H1 (cell line): Measurements from ENCODE around the gene WDR48. TPM values are rescaled to one million over a fixed set of nuclear protein-coding genes. Genes with fewer than 3 reads are reported as not detected.
A peak's percentile ranks its signal among the peaks of the same experiment; 100 is the strongest.

Experiments
- CTCF ChIA-PET: fragments of 300-600 bp; sonication (Branson Sonifier 250); formaldehyde crosslinking; loops from one replicate; lab custom pipeline; 2021; ENCODE audit not compliant: partially characterized antibody; lab: Charles Lee
- POLR2A ChIA-PET: fragments of 300-600 bp; sonication (Branson Sonifier 250); formaldehyde crosslinking; loops from one replicate; lab custom pipeline; 2021; ENCODE audit warnings: inconsistent platforms; ENCODE audit not compliant: partially characterized antibody; lab: Charles Lee
- DNase-seq, 2 experiments: peaks; one replicate each; pipeline versions ENCODE4 v3.0.0 to v3.0.0-alpha.2; 2010 to 2022; ENCODE audit warnings: low spot score in 2 of 2, low read depth in 1 of 2, mixed read lengths in 1 of 2
- FAIRE-seq: peaks from 2 replicates; lab custom pipeline; 2011; peaks lifted over from hg19 to GRCh38; lab: Jason Lieb, UNC
- H2AFZ ChIP-seq: 2 replicates; pipeline ENCODE4 v1.8.1; 2012; ENCODE audit warnings: low read length, inconsistent platforms
- H2AK5ac ChIP-seq: 2 replicates; pipeline ENCODE4 v1.6.1; 2013; ENCODE audit warnings: low read depth, low read length
- H2BK120ac ChIP-seq: replicated peaks from 2 replicates; pipeline ENCODE3; 2013; ENCODE audit warnings: low read depth, low read length, inconsistent platforms
- H2BK12ac ChIP-seq: 2 replicates; pipeline ENCODE4 v1.6.1; 2013; ENCODE audit warnings: low read depth, low read length
- H2BK15ac ChIP-seq: 2 replicates; pipeline ENCODE4 v1.6.1; 2013; ENCODE audit warnings: low read length
- H2BK20ac ChIP-seq: 2 replicates; pipeline ENCODE4 v1.6.1; 2013; ENCODE audit warnings: low read length
- H2BK5ac ChIP-seq: 2 replicates; pipeline ENCODE4 v1.6.1; 2013; ENCODE audit warnings: low read depth, low read length
- H3K14ac ChIP-seq: 2 replicates; pipeline ENCODE4 v1.6.1; 2013; ENCODE audit warnings: inconsistent platforms; ENCODE audit not compliant: insufficient read length
- H3K18ac ChIP-seq: 2 replicates; pipeline ENCODE4 v1.6.1; 2013; ENCODE audit warnings: low read length; ENCODE audit errors: extremely low read depth
- H3K23ac ChIP-seq: 2 replicates; pipeline ENCODE4 v1.6.1; 2013; ENCODE audit warnings: inconsistent platforms; ENCODE audit not compliant: insufficient read length
- H3K23me2 ChIP-seq: 2 replicates; pipeline ENCODE4 v1.6.1; 2013; ENCODE audit warnings: low read depth, low read length
- H3K27ac ChIP-seq: 2 replicates; pipeline ENCODE4 v1.6.1; 2011; ENCODE audit warnings: low read depth, low read length, inconsistent platforms
- H3K27me3 ChIP-seq, 4 experiments: replicated peaks in 1 of 4; 1 replicate in 1 of 4; 2 replicates in 3 of 4; pipeline versions ENCODE4 v1.6.1 to v1.8.1; 2011 to 2013; ENCODE audit warnings: low read length in 3 of 4, mild to moderate bottlenecking in 3 of 4, inconsistent platforms in 2 of 4, mixed read lengths in 2 of 4, moderate library complexity in 1 of 4; ENCODE audit not compliant: control insufficient read depth in 3 of 4, insufficient read depth in 3 of 4; ENCODE audit errors: extremely low read depth in 1 of 4
- H3K36me3 ChIP-seq, 4 experiments: 2 replicates each; pipeline versions ENCODE4 v1.6.1 to v1.8.1; 2011 to 2013; ENCODE audit warnings: mild to moderate bottlenecking in 4 of 4, low read length in 3 of 4, moderate library complexity in 2 of 4, control low read depth in 1 of 4, inconsistent platforms in 1 of 4; ENCODE audit not compliant: insufficient read depth in 4 of 4, control insufficient read depth in 2 of 4
- H3K4ac ChIP-seq: replicated peaks from 2 replicates; pipeline ENCODE3; 2013; ENCODE audit warnings: low read length, low read depth, mixed read lengths, inconsistent platforms; ENCODE audit not compliant: insufficient read length
- H3K4me1 ChIP-seq, 4 experiments: replicated peaks in 1 of 4; 1 replicate in 1 of 4; 2 replicates in 3 of 4; pipeline versions ENCODE4 v1.6.1 to v1.8.1; 2011 to 2013; ENCODE audit warnings: low read length in 3 of 4, inconsistent platforms in 2 of 4, mixed read lengths in 1 of 4; ENCODE audit not compliant: insufficient read depth in 4 of 4, control insufficient read depth in 3 of 4
- H3K4me2 ChIP-seq, 2 experiments: 2 replicates each; pipeline versions ENCODE4 v1.6.1 to v1.8.1; 2011 to 2013; ENCODE audit warnings: low read depth in 2 of 2, low read length in 2 of 2, control low read depth in 1 of 2, inconsistent platforms in 1 of 2, mild to moderate bottlenecking in 1 of 2; ENCODE audit not compliant: insufficient read depth in 1 of 2
- H3K4me3 ChIP-seq, 4 experiments: fragments of 200-600, 300-600 bp in 1 of 4; sonication (generic), shearing (Covaris generic), sonication (Bioruptor Twin) in 1 of 4; 2 replicates each; pipeline versions ENCODE4 v1.5.1 to v1.8.1; 2011 to 2016; ENCODE audit warnings: low read length in 4 of 4, low read depth in 3 of 4, control low read depth in 2 of 4, inconsistent platforms in 2 of 4, mild to moderate bottlenecking in 2 of 4, mixed read lengths in 1 of 4, moderate library complexity in 1 of 4; ENCODE audit not compliant: insufficient read depth in 2 of 4; ENCODE audit errors: extremely low read depth in 1 of 4
- H3K56ac ChIP-seq: replicated peaks from 2 replicates; pipeline ENCODE3; 2013; ENCODE audit warnings: low read depth, mild to moderate bottlenecking, mixed read lengths, low read length, inconsistent platforms; ENCODE audit not compliant: insufficient read length
- H3K79me1 ChIP-seq: 2 replicates; pipeline ENCODE4 v1.6.1; 2013; ENCODE audit warnings: low read depth, low read length, control low read depth
- H3K79me2 ChIP-seq, 2 experiments: 2 replicates each; pipeline versions ENCODE4 v1.6.1 to v1.8.1; 2012 to 2013; ENCODE audit warnings: low read length in 2 of 2, mild to moderate bottlenecking in 2 of 2, inconsistent platforms in 1 of 2; ENCODE audit not compliant: insufficient read depth in 2 of 2, control insufficient read depth in 1 of 2
- H3K9ac ChIP-seq, 4 experiments: replicated peaks in 1 of 4; 1 replicate in 1 of 4; 2 replicates in 3 of 4; pipeline versions ENCODE4 v1.6.1 to v1.8.1; 2011 to 2013; ENCODE audit warnings: low read depth in 3 of 4, low read length in 3 of 4, control low read depth in 2 of 4, mild to moderate bottlenecking in 2 of 4, moderate library complexity in 2 of 4, inconsistent platforms in 1 of 4; ENCODE audit errors: extremely low read depth in 1 of 4
- H3K9me3 ChIP-seq, 2 experiments: 2 replicates each; pipeline versions ENCODE4 v1.6.1 to v1.8.1; 2012 to 2013; ENCODE audit warnings: mild to moderate bottlenecking in 2 of 2, moderate library complexity in 2 of 2, control low read depth in 1 of 2, inconsistent platforms in 1 of 2, low read depth in 1 of 2, low read length in 1 of 2, mixed read lengths in 1 of 2; ENCODE audit not compliant: insufficient read depth in 2 of 2
- H4K20me1 ChIP-seq, 2 experiments: replicated peaks in 1 of 2; 2 replicates each; pipeline versions ENCODE3 to v1.8.1; 2011 to 2013; ENCODE audit warnings: inconsistent platforms in 2 of 2, low read length in 2 of 2, mild to moderate bottlenecking in 1 of 2; ENCODE audit not compliant: insufficient read depth in 2 of 2, control insufficient read depth in 1 of 2
- H4K5ac ChIP-seq: 2 replicates; pipeline ENCODE4 v1.6.1; 2013; ENCODE audit warnings: low read length, low read depth, mixed read lengths, inconsistent platforms; ENCODE audit not compliant: insufficient read length
- H4K8ac ChIP-seq: 2 replicates; pipeline ENCODE4 v1.8.0; 2013; ENCODE audit warnings: mild to moderate bottlenecking, moderate library complexity, low read length, inconsistent platforms; ENCODE audit not compliant: insufficient read depth; ENCODE audit errors: extremely low read depth
- H4K91ac ChIP-seq: replicated peaks from 2 replicates; pipeline ENCODE3; 2013; ENCODE audit warnings: low read length, mixed read lengths, inconsistent platforms; ENCODE audit not compliant: insufficient read length
- ASH2L ChIP-seq: fragments of 200-600, 300-600 bp; sonication (generic); IDR thresholded peaks from one replicate; pipeline ENCODE4 v1.7.1; 2017; ENCODE audit warnings: low read length
- CHD2 ChIP-seq: IDR thresholded peaks from 2 replicates; pipeline ENCODE4 v1.6.1; 2012; ENCODE audit warnings: low read length, improper control_type of control experiment
- EZH2 ChIP-seq: fragments of 200-600 bp; sonication (generic); IDR thresholded peaks from 2 replicates; pipeline ENCODE4 v1.7.1; 2012; ENCODE audit warnings: low read depth, mild to moderate bottlenecking, moderate library complexity, low read length, inconsistent platforms; ENCODE audit not compliant: severe bottlenecking
- WGBS, 2 experiments: shearing (Covaris generic) in 1 of 2; methylation state at CpG; one replicate each; pipeline versions ENCODE4 v1.1.6 to v1.1.7; 2013 to 2015; ENCODE audit warnings: low lambda C conversion rate in 2 of 2, mixed read lengths in 2 of 2, inconsistent platforms in 1 of 2, low coverage in 1 of 2, missing lambda C conversion rate in 1 of 2; ENCODE audit not compliant: insufficient replicate concordance in 2 of 2, insufficient coverage in 1 of 2, insufficient read length in 1 of 2; ENCODE audit errors: extremely low coverage in 1 of 2, missing lambda C conversion rate in 1 of 2; 5-methylcytosine and 5-hydroxymethylcytosine counted together
- polyA plus RNA-seq, 7 experiments: library from polyadenylated mRNA; depleted of rRNA in 3 of 7; stranded (reverse) in 5 of 7; unstranded in 2 of 7; fragments of >200 nt in 5 of 7; fragments of 200-250 nt in 2 of 7; gene quantifications; 1 replicate in 5 of 7; 2 replicates in 1 of 7; 4 replicates in 1 of 7; pipeline versions ENCODE4 v1.2.1 to v1.2.3, GENCODE V29; 2011 to 2013; ENCODE audit warnings: missing spikeins in 2 of 7, mixed read lengths in 2 of 7
- total RNA-seq: library from RNA; stranded (reverse); fragmentation: NEBNext Ultra II Directional; extraction: Animal tissue kit (Norgen Biotek cat#: 25700); gene quantifications from 2 replicates; pipeline ENCODE4 v1.2.1, GENCODE V29; 2021

WDR48 gene
- total and polyA plus RNA-seq, 2 of the 8 experiments (the other 6 are each of a cell fraction or from before 2014, with no cell fraction given): 21.2 to 54.1 TPM

DNA sequence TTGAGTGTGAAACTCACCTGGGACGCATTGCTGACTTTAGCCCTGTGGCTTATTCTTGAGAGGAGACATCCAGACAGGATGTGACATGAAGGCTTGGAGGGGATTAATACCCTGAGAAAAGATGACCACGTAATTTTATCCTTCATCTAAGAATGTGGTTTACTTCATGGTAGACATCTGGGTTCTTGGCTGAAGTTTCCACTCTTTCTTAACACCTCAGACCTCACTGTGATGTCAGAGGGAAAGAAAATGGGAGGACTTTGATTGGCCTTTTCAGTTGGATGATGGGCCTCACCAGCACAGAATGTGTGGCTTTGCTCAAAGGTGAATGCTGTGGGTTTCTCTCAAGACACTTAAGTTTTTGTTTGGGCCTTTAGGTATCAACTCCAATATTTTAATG lies 39.1 kb downstream of the WDR48 start:
- Histone ChIP-seq H2BK12ac (no peak overlapping the region), H3K27ac (no peak overlapping the region), H3K36me3 (peaks cover 22 to 64% (median 52%) of the 10 kb centered on the region in 4 experiments), H2AFZ (no peak overlapping the region), H3K27me3 (peaks cover 0 to 2% (median 0%) of the 10 kb centered on the region in 4 experiments; a peak in 1 of 7 replicates), H2BK120ac (no peak overlapping the region), H3K9me3 (no peaks in the 10 kb centered on the region), H4K8ac (no peak overlapping the region), H3K23me2 (no peaks in the 10 kb centered on the region; the same call in 1 of the 2 replicates), H3K4me2 (no peak overlapping the region), H3K79me2 (no peaks in the 10 kb centered on the region), H2BK15ac (no peak overlapping the region), H2BK5ac (no peak overlapping the region), H3K18ac (no peak overlapping the region), H4K91ac (no peak overlapping the region), H3K56ac (no peak overlapping the region), H3K23ac (no peak overlapping the region), H3K4me3 (no peak overlapping the region)
- CTCF ChIA-PET: interaction anchor here (1.0 kb wide), 2 partner anchors 201 to 546 kb away, joined by 3 read pairs; no protein-coding TSS in a partner anchor
- WGBS, 2 experiments: 76% methylated on average over 2 of the region's 2 CpGs; no CpG with 5 or more reads in 1 of the 2 experiments
- TF ChIP-seq ASH2L (no peak), CHD2 (no peak), EZH2 (no peak)
- TF ChIP-seq, all 59 proteins: peak for 0
- Histone ChIP-seq H3K4me1 (no peaks in the 10 kb centered on the region), H3K14ac (no peak overlapping the region), H2BK20ac (no peak overlapping the region), H3K4ac (no peak overlapping the region), H3K79me1 (no peaks in the 10 kb centered on the region), H3K9ac (no peak overlapping the region), H4K20me1 (peaks cover 0 to 3% of the 10 kb centered on the region in 2 experiments), H2AK5ac (no peak overlapping the region), H4K5ac (no peak overlapping the region)
- POLR2A ChIA-PET: interaction anchor here (1.2 kb wide), 1 partner anchor 29 kb away, joined by 3 read pairs; no protein-coding TSS in a partner anchor
- peak; percentile 19 for FAIRE-seq
- peak in 1 of 2 experiments; percentile 4 for DNase-seq
